Activated CD8-positive, alpha-beta memory T cell treated with anti-CD3 and anti-CD28 coated beads, Interleukin-2, amount 50 U/mL, for 48 hours (primary cell): Measurements from ENCODE around the gene MICAL3.

Experiments
- DNase-seq: peaks from one replicate; pipeline ENCODE4 v3.0.0-alpha.2; 2020

The MICAL3 gene

GRCh38 chr22:17804331-17805080 is 219.9 kb downstream of the MICAL3 start:
- no peak for DNase-seq

- DNase-seq, result no peak
Observed at GRCh38 chr22:17803609-17804270, 220.6 kb downstream of the MICAL3 start.

- no peak for DNase-seq
Observed at GRCh38 chr22:17802822-17803221, 221.5 kb downstream of the MICAL3 start.

GRCh38 chr22:17802411-17802810 is 221.9 kb downstream of the MICAL3 start:
- DNase-seq, result no peak

GRCh38 chr22:17797721-17798559 is 226.4 kb downstream of the MICAL3 start:
- no peak for DNase-seq

GRCh38 chr22:17796695-17797094 is 227.7 kb downstream of the MICAL3 start:
- no peak for DNase-seq

GRCh38 chr22:17795661-17796548 is 228.5 kb downstream of the MICAL3 start:
- DNase-seq, result no peak

GRCh38 chr22:17794726-17795542 is 229.4 kb downstream of the MICAL3 start:
- no peak for DNase-seq

- no peak for DNase-seq
Observed at GRCh38 chr22:17792854-17793434, 231.4 kb downstream of the MICAL3 start.

- no peak for DNase-seq
Observed at GRCh38 chr22:17792299-17792698, 232.1 kb downstream of the MICAL3 start.

GRCh38 chr22:17791196-17791595 is 233.2 kb downstream of the MICAL3 start:
- DNase-seq, result no peak

GRCh38 chr22:17789379-17790200 is 234.8 kb downstream of the MICAL3 start:
- no peak for DNase-seq

- DNase-seq, result no peak
Observed at GRCh38 chr22:17788528-17789378, 235.6 kb downstream of the MICAL3 start.

GRCh38 chr22:17787716-17788330 is 236.5 kb downstream of the MICAL3 start:
- DNase-seq, result no peak

GRCh38 chr22:17787241-17787640 is 237.1 kb downstream of the MICAL3 start:
- DNase-seq, result no peak

- no peak for DNase-seq
Observed at GRCh38 chr22:17786435-17787161, 237.8 kb downstream of the MICAL3 start.

- peak; percentile 87 for DNase-seq
Observed at GRCh38 chr22:17785185-17786184, 238.9 kb downstream of the MICAL3 start.
